Activated T-helper 9 cell treated with anti-CD3 and anti-CD28 coated beads, Interleukin-2, amount 50 U/mL, for 16 hours (primary cell): ENCODE data around the gene UST.
"Not testable (repeated sequence)": the region's sequence is repeated elsewhere in the genome, so short reads cannot be mapped to it uniquely, and the experiment has no call there.

Experiments used
- DNase-seq: peaks from one replicate; pipeline ENCODE4 v3.0.0-alpha.2; 2020; ENCODE audit warnings: low read depth

Gene UST

GRCh38 chr6:148951662-148952061 lies 204.8 kb downstream of the UST start:
- DNase-seq, result no peak

- no peak for DNase-seq
Observed at GRCh38 chr6:148952147-148953035, 205.6 kb downstream of the UST start.

GRCh38 chr6:148954461-148954860 lies 207.6 kb downstream of the UST start:
- DNase-seq, result no peak

- no peak for DNase-seq
Observed at GRCh38 chr6:148954934-148955333, 208.1 kb downstream of the UST start.

- DNase-seq, result no peak
Observed at GRCh38 chr6:148955441-148955840, 208.6 kb downstream of the UST start.

- not testable (repeated sequence) for DNase-seq
Observed at GRCh38 chr6:148956163-148956562, 209.3 kb downstream of the UST start.

GRCh38 chr6:148957752-148958151 lies 210.9 kb downstream of the UST start:
- no peak for DNase-seq

GRCh38 chr6:148959008-148959407 lies 212.2 kb downstream of the UST start:
- DNase-seq, result no peak

- no peak for DNase-seq
Observed at GRCh38 chr6:148959501-148959900, 212.7 kb downstream of the UST start.

- DNase-seq, result no peak
Observed at GRCh38 chr6:148962854-148963515, 216.2 kb downstream of the UST start.

- DNase-seq, result no peak
Observed at GRCh38 chr6:148963738-148964137, 216.9 kb downstream of the UST start.

GRCh38 chr6:148964467-148964866 lies 217.6 kb downstream of the UST start:
- DNase-seq, result no peak

- no peak for DNase-seq
Observed at GRCh38 chr6:148965287-148965686, 218.5 kb downstream of the UST start.

GRCh38 chr6:148967011-148967520 lies 220.2 kb downstream of the UST start:
- no peak for DNase-seq

GRCh38 chr6:148967541-148967956 lies 220.7 kb downstream of the UST start:
- DNase-seq, result no peak

- no peak for DNase-seq
Observed at GRCh38 chr6:148968771-148969602, 222.2 kb downstream of the UST start.

- no peak for DNase-seq
Observed at GRCh38 chr6:148969603-148970061, 222.8 kb downstream of the UST start.

GRCh38 chr6:148971031-148971927 lies 224.4 kb downstream of the UST start:
- no peak for DNase-seq

- peak; percentile 21 for DNase-seq
Observed at GRCh38 chr6:148972481-148972880, 225.7 kb downstream of the UST start.

GRCh38 chr6:148973538-148974208 lies 226.8 kb downstream of the UST start:
- DNase-seq, result no peak

GRCh38 chr6:148974351-148974750 lies 227.5 kb downstream of the UST start:
- no peak for DNase-seq
